H9 (cell line): Measurements from ENCODE around the gene IFT172. TPM values are rescaled to one million over a fixed set of nuclear protein-coding genes. Genes with fewer than 3 reads are reported as not detected.
A peak's percentile ranks its signal among the peaks of the same experiment; 100 is the strongest.

Experiments used
- DNase-seq: peaks from one replicate; pipeline ENCODE4 v3.0.0-alpha.2; 2017
- H2AFZ ChIP-seq: one replicate; pipeline ENCODE4 v1.6.1; 2013; ENCODE audit warnings: mild to moderate bottlenecking, low read length, control low read depth, moderate library complexity
- H2AK5ac ChIP-seq: 2 replicates; pipeline ENCODE4 v1.6.1; 2013; ENCODE audit warnings: low read length, control low read depth, mixed read lengths; ENCODE audit not compliant: insufficient read length
- H2BK120ac ChIP-seq: one replicate; pipeline ENCODE4 v1.6.1; 2013; ENCODE audit warnings: low read depth, mild to moderate bottlenecking, low read length, control low read depth, inconsistent platforms; ENCODE audit not compliant: poor library complexity, severe bottlenecking
- H2BK12ac ChIP-seq: 2 replicates; pipeline ENCODE4 v1.6.1; 2013; ENCODE audit warnings: low read length, control low read depth, mixed read lengths, low read depth; ENCODE audit not compliant: insufficient read length
- H2BK15ac ChIP-seq: 2 replicates; pipeline ENCODE4 v1.6.1; 2013; ENCODE audit warnings: low read depth, low read length, control low read depth
- H2BK20ac ChIP-seq: one replicate; pipeline ENCODE4 v1.6.1; 2013; ENCODE audit warnings: low read depth, mild to moderate bottlenecking, low read length, control low read depth, inconsistent platforms; ENCODE audit not compliant: poor library complexity, severe bottlenecking
- H2BK5ac ChIP-seq: 2 replicates; pipeline ENCODE4 v1.6.1; 2013; ENCODE audit warnings: low read length, control low read depth, mixed read lengths; ENCODE audit not compliant: insufficient read length
- H3K14ac ChIP-seq: 2 replicates; pipeline ENCODE4 v1.6.1; 2013; ENCODE audit warnings: low read length, control low read depth; ENCODE audit not compliant: insufficient read depth
- H3K18ac ChIP-seq: 2 replicates; pipeline ENCODE4 v1.6.1; 2013; ENCODE audit warnings: low read depth, mild to moderate bottlenecking, mixed read lengths, low read length, control low read depth; ENCODE audit not compliant: insufficient read length
- H3K23ac ChIP-seq: 2 replicates; pipeline ENCODE4 v1.6.1; 2013; ENCODE audit warnings: low read length, control low read depth, mixed read lengths, low read depth; ENCODE audit not compliant: insufficient read length
- H3K23me2 ChIP-seq: 2 replicates; pipeline ENCODE4 v1.6.1; 2013; ENCODE audit warnings: low read depth, mild to moderate bottlenecking, mixed read lengths, low read length, control low read depth; ENCODE audit not compliant: insufficient read length, poor library complexity, severe bottlenecking
- H3K27ac ChIP-seq: 2 replicates; pipeline ENCODE4 v1.5.1; 2013; ENCODE audit warnings: low read length, control low read depth, mixed read lengths, low read depth; ENCODE audit not compliant: insufficient read length
- H3K27me3 ChIP-seq: 2 replicates; pipeline ENCODE4 v1.6.1; 2013; ENCODE audit warnings: low read length, control low read depth, inconsistent platforms; ENCODE audit not compliant: insufficient read depth
- H3K4ac ChIP-seq: 2 replicates; pipeline ENCODE4 v1.6.1; 2013; ENCODE audit warnings: low read depth, mild to moderate bottlenecking, control low read depth, inconsistent platforms, low read length, moderate library complexity
- H3K4me1 ChIP-seq: 2 replicates; pipeline ENCODE4 v1.6.1; 2013; ENCODE audit warnings: low read length, control low read depth, inconsistent platforms; ENCODE audit not compliant: insufficient read depth
- H3K4me2 ChIP-seq: 2 replicates; pipeline ENCODE4 v1.6.1; 2013; ENCODE audit warnings: low read length, control low read depth, mixed read lengths; ENCODE audit not compliant: insufficient read length, insufficient read depth
- H3K56ac ChIP-seq: 2 replicates; pipeline ENCODE4 v1.6.1; 2013; ENCODE audit warnings: low read depth, mild to moderate bottlenecking, mixed read lengths, low read length, control low read depth; ENCODE audit not compliant: insufficient read length
- H3K79me1 ChIP-seq: 2 replicates; pipeline ENCODE4 v1.6.1; 2013; ENCODE audit warnings: low read depth, mild to moderate bottlenecking, moderate library complexity, low read length, control low read depth, inconsistent platforms; ENCODE audit not compliant: insufficient read depth, poor library complexity, severe bottlenecking
- H3K79me2 ChIP-seq: 2 replicates; pipeline ENCODE4 v1.6.1; 2013; ENCODE audit warnings: low read length, control low read depth, inconsistent platforms; ENCODE audit not compliant: insufficient read depth
- H3K9ac ChIP-seq: 2 replicates; pipeline ENCODE4 v1.6.1; 2013; ENCODE audit warnings: low read length, control low read depth, mixed read lengths; ENCODE audit not compliant: insufficient read length; ENCODE audit errors: extremely low read depth
- H3K9me3 ChIP-seq: one replicate; pipeline ENCODE4 v1.6.1; 2013; ENCODE audit warnings: low read depth, low read length, inconsistent platforms; ENCODE audit not compliant: control insufficient read depth
- H3T11ph ChIP-seq: one replicate; pipeline ENCODE4 v1.6.1; 2013; ENCODE audit warnings: mild to moderate bottlenecking, low read length, control low read depth, inconsistent platforms
- H4K20me1 ChIP-seq: one replicate; pipeline ENCODE4 v1.6.1; 2013; ENCODE audit not compliant: control insufficient read depth, insufficient read length, insufficient read depth
- H4K5ac ChIP-seq: 2 replicates; pipeline ENCODE4 v1.6.1; 2013; ENCODE audit warnings: low read depth, mild to moderate bottlenecking, mixed read lengths, low read length, control low read depth; ENCODE audit not compliant: insufficient read length
- H4K8ac ChIP-seq: replicated peaks from 2 replicates; pipeline ENCODE4 v1.6.1; 2013; ENCODE audit warnings: low read length, control low read depth, mixed read lengths, low read depth; ENCODE audit not compliant: insufficient read length
- H4K91ac ChIP-seq: 2 replicates; pipeline ENCODE4 v1.6.1; 2013; ENCODE audit warnings: low read depth, mild to moderate bottlenecking, moderate library complexity, mixed read lengths, low read length, control low read depth; ENCODE audit not compliant: insufficient read length
- H3K27ac Mint-ChIP-seq, 3 experiments: 2 replicates in 2 of 3; 3 replicates in 1 of 3; pipeline ENCODE4 v1.8.0; 2020 to 2021; ENCODE audit warnings: mixed read lengths in 3 of 3, mild to moderate bottlenecking in 1 of 3, moderate library complexity in 1 of 3
- H3K27me3 Mint-ChIP-seq: 2 replicates; pipeline ENCODE4 v1.8.0; 2021; ENCODE audit warnings: low read depth, mild to moderate bottlenecking, moderate library complexity, mixed read lengths
- H3K36me3 Mint-ChIP-seq, 3 experiments: 2 replicates in 2 of 3; 3 replicates in 1 of 3; pipeline ENCODE4 v1.8.0; 2020 to 2021; ENCODE audit warnings: low read depth in 3 of 3, mixed read lengths in 3 of 3; ENCODE audit not compliant: insufficient read depth in 1 of 3
- H3K4me1 Mint-ChIP-seq, 2 experiments: 2 replicates each; pipeline ENCODE4 v1.8.0; 2020; ENCODE audit warnings: mixed read lengths in 2 of 2
- H3K4me3 Mint-ChIP-seq, 2 experiments: 2 replicates in 1 of 2; 3 replicates in 1 of 2; pipeline ENCODE4 v1.8.0; 2020 to 2021; ENCODE audit warnings: mild to moderate bottlenecking in 2 of 2, mixed read lengths in 2 of 2, moderate library complexity in 1 of 2
- H3K9me3 Mint-ChIP-seq, 2 experiments: 2 replicates in 1 of 2; 3 replicates in 1 of 2; pipeline ENCODE4 v1.8.0; 2020; ENCODE audit warnings: mild to moderate bottlenecking in 2 of 2, mixed read lengths in 2 of 2, moderate library complexity in 1 of 2
- CTCF ChIP-seq: fragments of 200-600 bp; sonication (generic); conservative IDR thresholded peaks from 3 replicates; pipeline ENCODE4 v1.8.0; 2021; ENCODE audit warnings: antibody characterized with exemption, mild to moderate bottlenecking
- WGBS: extraction: QIAGEN DNeasy Blood & Tissue Kit; methylation state at CpG from one replicate; pipeline ENCODE4 v1.1.7; 2013; ENCODE audit warnings: missing lambda C conversion rate, low lambda C conversion rate, mixed read lengths; ENCODE audit not compliant: insufficient read length; ENCODE audit errors: extremely low coverage; 5-methylcytosine and 5-hydroxymethylcytosine counted together
- total RNA-seq: library from RNA; stranded (reverse); gene quantifications from 2 replicates; pipeline ENCODE4 v1.2.1, GENCODE V29; 2021

IFT172 gene
- total RNA-seq, 1 experiment from 2014 or later, result 15.5 TPM

DNA sequence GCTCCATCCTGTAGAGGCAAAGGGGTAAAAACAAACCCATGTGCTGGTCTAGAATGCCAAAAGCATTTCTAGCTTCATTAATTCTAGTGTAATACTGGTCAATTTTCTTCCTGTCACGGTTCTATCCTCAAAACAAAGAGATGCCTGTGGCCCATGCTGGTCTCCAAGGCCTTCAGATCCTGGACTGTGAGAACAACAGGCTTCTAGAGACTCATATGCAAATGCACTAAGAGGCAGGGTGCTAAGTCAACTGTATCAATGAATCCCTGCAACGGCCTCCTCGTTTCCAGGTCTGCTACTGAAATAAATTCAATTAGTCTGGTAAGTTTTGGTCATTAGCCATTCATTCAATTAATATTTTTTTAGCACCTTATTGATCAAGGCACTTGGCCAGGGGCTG, 4.0 kb downstream of the IFT172 start:
- Histone ChIP-seq H2BK120ac (no peak overlapping the region), H4K8ac (no peak overlapping the region), H3K79me1 (no peaks in the 10 kb centered on the region), H2AK5ac (no peak overlapping the region), H3T11ph (no peak overlapping the region), H3K4me2 (no peak overlapping the region), H4K5ac (no peak overlapping the region), H2BK5ac (no peak overlapping the region), H3K27ac (no peak overlapping the region), H3K56ac (no peak overlapping the region), H3K14ac (no peak overlapping the region), H3K23me2 (peaks cover 4% of the 10 kb centered on the region), H2BK20ac (no peak overlapping the region), H3K79me2 (no peaks in the 10 kb centered on the region), H2BK15ac (no peak overlapping the region), H3K4me1 (no peaks in the 10 kb centered on the region), H2BK12ac (no peak overlapping the region), H4K20me1 (no peaks in the 10 kb centered on the region), H3K4ac (no peak overlapping the region), H4K91ac (no peak overlapping the region), H3K9me3 (no peaks in the 10 kb centered on the region), H3K23ac (no peak overlapping the region), H3K27me3 (no peaks in the 10 kb centered on the region), H3K18ac (no peak overlapping the region), H2AFZ (no peak overlapping the region), H3K9ac (no peak overlapping the region)
- H3K27me3 Mint-ChIP-seq, result no peaks in the 10 kb centered on the region
- no peak for TF ChIP-seq CTCF
- peaks cover 18% of the 10 kb centered on the region in 2 experiments for H3K4me1 Mint-ChIP-seq
- H3K9me3 Mint-ChIP-seq, result no peaks in the 10 kb centered on the region
- H3K36me3 Mint-ChIP-seq, result peaks cover 0 to 10% (median 0%) of the 10 kb centered on the region in 3 experiments; a peak in 4 of 7 replicates
- no peak overlapping the region for H3K4me3 Mint-ChIP-seq
- no peak for DNase-seq
- WGBS, result no CpG with 5 or more reads among the region's 3 CpGs
- peak overlapping the region in 1 of 3 experiments; percentile 62; a peak in 1 of 7 replicates for H3K27ac Mint-ChIP-seq
